Stimulated activated CD8-positive, alpha-beta memory T cell treated with anti-CD3 and anti-CD28 coated beads, Interleukin-15, amount 100 ng/mL, for 48 hours (primary cell): ENCODE results near the gene IL18BP.

Source experiments
- DNase-seq, 2 donors: peaks; one replicate each; pipeline ENCODE4 v3.0.0-alpha.2; 2020; ENCODE audit warnings: low read depth in 2 of 2

The IL18BP gene

DNA sequence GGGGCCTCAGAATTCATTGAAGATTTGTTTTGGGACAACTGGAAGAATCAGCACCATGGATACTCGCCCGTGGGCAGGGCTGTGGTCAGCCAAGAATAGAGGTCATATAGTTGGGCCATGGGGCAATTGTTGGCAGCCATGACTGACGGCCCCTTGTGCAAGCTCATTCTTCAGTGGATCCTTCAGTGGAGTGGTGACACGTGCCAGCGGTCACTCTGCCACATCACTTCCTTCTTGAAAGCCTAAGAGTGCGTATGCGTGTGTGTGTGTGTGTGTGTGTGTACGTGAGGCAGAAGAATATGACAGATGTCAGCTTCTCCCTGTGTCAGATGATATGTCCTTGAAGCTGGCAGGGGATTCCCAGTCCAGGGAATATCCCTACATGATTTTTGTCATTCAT lies 1.8 kb upstream of the IL18BP start:
- DNase-seq = no peak

DNA sequence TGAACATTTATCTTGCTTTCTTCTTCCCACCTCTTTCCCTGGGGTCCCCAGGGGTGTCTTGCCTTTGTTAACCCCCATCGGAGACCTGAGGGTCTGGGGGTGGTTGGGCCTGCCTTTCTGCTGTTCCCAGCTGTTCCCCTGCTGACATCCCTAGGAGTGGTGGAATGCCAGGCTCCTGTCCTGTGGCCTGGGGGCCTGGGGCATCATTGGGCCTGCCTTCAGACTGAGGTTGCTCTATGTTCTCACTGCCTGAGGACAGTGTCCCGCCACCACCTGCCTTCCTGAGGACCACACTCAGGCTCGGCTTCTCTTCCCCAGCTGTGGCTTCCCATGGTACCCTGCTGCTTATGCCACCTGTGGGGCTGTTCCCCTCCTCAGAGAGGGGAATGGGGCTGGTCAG lies 1.1 kb upstream of the IL18BP start:
- DNase-seq = no peak

DNA sequence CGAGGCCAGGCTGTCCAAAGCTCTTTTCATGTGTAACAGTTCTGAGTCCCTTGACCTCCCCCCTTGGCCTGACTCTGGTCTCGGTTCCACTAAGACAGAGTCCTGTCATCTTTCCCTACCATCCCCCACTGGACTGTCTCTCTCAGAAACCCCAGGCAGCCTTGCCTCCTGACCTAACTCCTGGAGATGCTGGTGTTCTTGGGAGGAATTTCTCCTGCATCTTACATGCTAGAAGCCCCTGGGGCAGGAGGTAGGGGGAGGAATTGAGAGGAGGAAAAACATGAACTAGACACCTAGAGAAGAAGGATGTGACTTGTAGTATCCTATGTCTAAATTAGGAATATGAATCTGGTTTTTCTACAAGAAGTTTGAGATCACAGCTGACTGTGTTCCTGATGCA lies 648 bp upstream of the IL18BP start:
- DNase-seq = no peak

- DNase-seq = no peak
Measured at GRCh38 chr11:71999362-71999761, 653 bp downstream of the IL18BP start.

DNA sequence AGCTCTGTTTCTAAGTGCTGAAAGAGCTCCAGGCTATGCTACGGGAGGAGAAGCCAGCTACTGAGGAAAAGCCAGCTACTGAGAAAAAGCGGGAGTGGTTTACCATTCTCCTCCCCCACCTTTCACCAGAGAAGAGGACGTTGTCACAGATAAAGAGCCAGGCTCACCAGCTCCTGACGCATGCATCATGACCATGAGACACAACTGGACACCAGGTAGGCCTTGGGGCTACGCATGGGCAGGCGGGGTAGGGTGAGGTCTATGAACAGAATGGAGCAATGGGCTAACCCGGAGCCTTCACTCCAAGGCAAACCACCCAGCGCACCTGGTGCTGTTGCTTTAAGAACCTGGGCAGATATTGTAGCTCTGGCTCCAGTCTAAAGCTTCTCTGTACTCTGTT lies 1.1 kb downstream of the IL18BP start:
- DNase-seq = no peak

- no peak for DNase-seq
Measured at GRCh38 chr11:72000202-72000867, 1.6 kb downstream of the IL18BP start.

- no peak for DNase-seq
Measured at GRCh38 chr11:72001285-72001684, 2.6 kb downstream of the IL18BP start.

GRCh38 chr11:72001834-72002591 lies 3.3 kb downstream of the IL18BP start:
- DNase-seq = no peak

DNA sequence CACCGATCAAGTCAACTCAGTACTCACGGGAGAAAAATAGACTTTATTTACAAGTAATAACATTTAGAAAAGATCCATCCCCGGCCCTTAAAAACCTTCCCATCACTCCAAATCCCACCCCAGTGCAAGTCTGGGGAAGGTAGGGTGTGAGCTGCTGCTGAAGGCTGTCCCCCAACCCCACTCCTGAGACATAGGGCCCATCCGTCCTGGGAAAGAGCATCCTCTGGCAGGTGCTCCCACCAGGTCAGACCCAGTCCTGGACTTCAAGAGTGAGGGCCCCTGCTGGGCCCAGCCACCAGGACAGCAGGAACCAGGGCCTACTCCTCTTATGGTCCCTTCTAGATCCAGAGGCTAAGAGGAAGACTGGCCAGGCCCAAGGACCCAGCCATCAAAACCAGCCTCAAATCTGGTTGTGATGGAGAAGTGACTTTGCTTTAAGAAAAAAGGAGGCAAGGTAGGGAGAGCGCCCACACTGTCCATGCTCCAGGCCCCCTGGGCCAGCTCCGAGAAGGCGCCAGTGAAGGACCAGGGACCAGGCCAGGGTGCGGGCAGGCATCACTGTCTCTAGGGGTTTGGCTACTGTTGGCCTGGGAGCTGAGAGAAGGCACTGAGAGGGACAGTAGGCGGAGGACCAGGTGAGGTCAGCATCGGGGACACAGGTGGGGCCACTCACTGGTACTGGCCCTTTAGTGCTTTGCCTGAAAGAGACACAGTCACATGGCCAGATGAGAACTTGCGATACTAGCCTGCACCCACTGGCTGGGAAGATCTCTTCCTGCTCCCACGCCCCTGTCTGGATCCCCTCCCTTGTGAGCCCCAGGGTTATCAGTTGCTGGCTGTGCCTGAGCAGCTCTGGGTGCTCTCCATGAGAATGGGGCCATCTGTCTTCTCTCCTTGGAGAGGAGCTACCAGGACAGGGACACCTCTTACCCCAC lies 4.4 kb downstream of the IL18BP start:
- no peak for DNase-seq

GRCh38 chr11:72003776-72004171 lies 5.1 kb downstream of the IL18BP start:
- DNase-seq = no peak

- DNase-seq = no peak
Measured at GRCh38 chr11:72004515-72005346, 6.0 kb downstream of the IL18BP start.

DNA sequence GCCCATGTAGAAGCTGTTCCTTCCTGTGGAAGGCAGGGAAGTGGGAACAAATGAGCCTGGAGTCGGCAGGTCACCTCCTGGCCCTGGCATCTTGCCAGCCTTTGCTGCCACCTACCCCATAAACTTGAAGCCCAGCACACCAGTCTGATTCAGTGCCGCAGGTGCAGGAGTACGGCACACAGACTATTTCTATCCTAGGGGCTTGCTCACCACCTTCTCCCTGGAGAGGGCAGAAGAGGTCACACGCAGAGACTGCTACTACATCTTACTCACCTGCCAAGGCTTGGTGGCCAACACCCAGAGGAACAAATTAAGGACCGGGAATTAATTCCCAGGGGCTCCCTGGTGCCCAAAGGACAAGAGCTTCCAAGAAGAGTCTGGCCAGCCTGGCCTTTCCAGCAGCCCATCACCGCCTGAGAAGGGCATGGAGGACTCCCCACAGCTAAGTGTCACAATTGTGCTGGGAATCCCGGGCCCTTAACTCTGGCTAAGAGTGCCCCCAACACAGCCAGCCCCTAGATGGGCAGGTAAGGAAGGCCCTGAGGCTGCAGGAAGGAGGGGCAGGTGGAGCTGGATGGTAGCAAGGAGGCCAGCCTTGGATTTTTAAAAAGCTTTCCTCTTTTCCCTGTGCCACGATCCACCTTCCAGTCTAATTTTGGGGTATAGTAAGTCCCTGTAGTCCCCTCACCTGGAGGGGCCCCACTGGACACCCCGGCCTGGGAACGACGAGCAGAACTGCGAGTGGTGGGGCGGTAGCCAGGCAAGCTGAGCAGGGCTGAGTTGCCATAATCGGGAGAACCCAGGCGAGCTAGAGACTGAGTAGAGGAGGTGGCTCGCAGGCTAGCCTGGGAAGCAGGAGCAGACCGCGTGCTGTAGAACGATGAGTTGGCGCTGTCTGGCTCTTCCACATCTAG lies 6.9 kb downstream of the IL18BP start:
- no peak for DNase-seq

DNA sequence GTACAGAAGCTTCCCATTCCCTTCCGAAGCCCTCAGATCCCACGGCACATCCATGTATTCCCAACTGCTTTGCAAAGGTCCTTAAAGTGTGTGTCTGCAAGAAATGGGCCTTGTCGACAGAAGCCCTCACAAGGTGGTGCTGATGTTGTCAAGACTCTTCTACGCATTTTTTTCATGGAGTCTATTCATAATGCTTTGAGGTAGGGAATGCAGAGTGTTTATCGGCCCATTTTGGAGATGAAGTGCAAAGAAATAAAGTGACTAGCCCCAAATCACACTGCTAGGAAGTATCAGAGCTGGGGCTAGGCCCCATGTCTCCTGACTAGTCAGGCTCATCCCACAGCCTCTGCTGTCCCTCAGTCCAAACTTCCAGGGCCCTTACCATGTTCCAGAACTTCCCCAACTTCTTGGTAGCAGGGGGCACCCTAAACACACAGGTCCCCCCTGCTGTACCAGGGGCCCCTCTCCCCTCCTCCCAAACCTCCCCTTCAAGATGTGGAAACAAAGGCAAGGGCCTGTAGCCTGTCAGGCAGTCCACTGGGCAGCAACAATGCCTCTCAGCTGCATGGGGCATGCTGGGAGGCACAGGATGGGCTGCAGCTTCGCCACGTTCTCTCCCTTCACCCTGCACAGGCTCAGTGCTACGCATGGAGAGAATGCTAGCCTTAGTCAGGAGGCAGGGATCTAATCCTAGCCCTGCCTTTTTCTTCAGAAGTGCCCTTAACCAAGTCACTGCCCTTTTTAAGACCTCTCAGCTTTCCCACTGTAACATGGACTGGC lies 7.8 kb downstream of the IL18BP start:
- no peak for DNase-seq

DNA sequence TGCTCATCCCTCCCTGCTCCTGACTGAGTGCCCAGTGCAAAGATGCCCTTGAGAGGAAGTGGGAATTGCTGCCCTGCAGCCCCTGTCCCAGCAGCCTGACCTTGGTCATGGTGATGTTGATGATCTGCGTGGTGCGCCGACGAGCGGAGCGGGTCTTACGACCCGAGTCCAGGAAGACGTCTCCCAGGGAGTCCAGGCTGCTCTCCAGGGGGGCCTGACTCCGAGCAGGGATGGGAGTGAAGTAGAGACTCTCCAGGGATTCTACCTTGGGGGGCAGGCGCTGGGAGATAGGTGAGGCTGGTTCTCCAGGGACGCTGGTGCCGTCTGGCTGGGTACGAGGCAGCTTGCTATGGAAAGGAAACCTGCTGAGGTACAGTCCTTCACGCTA lies 8.4 kb downstream of the IL18BP start:
- no peak for DNase-seq

- DNase-seq = no peak
Measured at GRCh38 chr11:72007587-72007986, 8.9 kb downstream of the IL18BP start.

DNA sequence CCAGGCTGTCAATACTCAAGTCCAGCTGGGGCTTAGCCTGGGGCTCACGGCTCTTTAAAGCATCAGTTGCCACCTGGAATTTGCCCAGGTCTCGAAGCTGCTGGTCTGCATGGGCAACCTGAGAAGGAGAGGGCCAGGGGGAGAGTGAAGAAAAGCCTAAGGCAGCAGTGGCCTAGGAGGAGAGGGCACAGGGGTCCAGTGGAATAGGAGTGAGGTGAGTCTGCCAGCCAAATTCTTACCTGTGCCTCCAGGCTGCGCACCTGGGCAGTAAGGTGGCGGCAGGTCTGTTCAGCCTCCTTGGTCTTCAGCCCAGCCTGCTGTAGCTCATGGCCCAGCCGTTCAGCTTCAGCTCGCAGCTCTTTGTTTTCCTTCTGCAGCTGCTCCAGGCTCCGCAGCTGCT lies 10.0 kb downstream of the IL18BP start:
- no peak for DNase-seq

- DNase-seq = no peak
Measured at GRCh38 chr11:72009156-72009555, 10.4 kb downstream of the IL18BP start.

- no peak for DNase-seq
Measured at GRCh38 chr11:72010529-72011233, 12.0 kb downstream of the IL18BP start.

DNA sequence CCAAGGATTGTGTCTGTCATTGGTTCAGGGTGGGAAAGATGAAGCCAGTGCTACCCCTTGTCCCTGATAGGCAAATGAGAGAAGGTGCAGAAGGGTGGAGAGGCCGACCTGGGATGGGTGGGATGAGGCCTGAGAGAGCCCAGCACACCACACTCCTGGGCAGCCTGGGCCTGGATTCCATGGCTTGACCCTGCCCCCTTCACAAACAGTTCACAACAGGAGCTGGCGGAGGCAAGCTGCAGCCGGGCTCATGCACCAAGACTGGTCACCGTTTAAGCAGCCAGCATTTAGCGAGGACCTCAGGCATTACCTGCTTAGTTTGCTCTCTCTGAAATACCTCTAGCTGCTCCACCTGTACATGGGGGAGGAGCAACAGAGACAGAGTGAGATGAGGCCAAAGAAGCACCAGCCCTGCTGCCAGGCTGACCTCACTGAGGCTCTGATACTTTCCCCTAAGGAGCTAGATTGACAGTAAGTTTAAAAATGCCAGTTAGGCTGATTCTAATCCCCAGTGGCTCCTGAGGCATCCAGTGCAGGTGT lies 13.5 kb downstream of the IL18BP start:
- DNase-seq = no peak
